Astrocyte of the hippocampus (primary cell): Measurements from ENCODE around the gene PCNA.

Experiments
- DNase-seq: peaks from one replicate; pipeline ENCODE4 v3.0.0; 2011; ENCODE audit warnings: low read depth, low spot score

Gene PCNA

GRCh38 chr20:5119435-5120184 is at the start of gene PCNA:
PCNA (minus strand) TSS chr20:5119958; CDS start chr20:5119798, 160 bp downstream.
- peak; percentile 99 for DNase-seq

- peak; percentile 62 for DNase-seq
These were observed 49.1 kb upstream of the PCNA start for GRCh38 chr20:5168651-5169396.

- no peak for DNase-seq
These were observed 45.2 kb upstream of the PCNA start for GRCh38 chr20:5164645-5165625.

- DNase-seq = no peak
These were observed 41.9 kb upstream of the PCNA start for GRCh38 chr20:5161536-5162164.

- DNase-seq = no peak
These were observed 41.1 kb upstream of the PCNA start for GRCh38 chr20:5160882-5161281.

GRCh38 chr20:5159928-5160327 is 40.2 kb upstream of the PCNA start:
- DNase-seq = no peak

GRCh38 chr20:5156675-5157448 is 37.1 kb upstream of the PCNA start:
- DNase-seq = peak; percentile 27

GRCh38 chr20:5155404-5155803 is 35.6 kb upstream of the PCNA start:
- no peak for DNase-seq

- no peak for DNase-seq
These were observed 34.8 kb upstream of the PCNA start for GRCh38 chr20:5154543-5154925.

- peak; percentile 40 for DNase-seq
These were observed 34.1 kb upstream of the PCNA start for GRCh38 chr20:5153612-5154542.

GRCh38 chr20:5153152-5153467 is 33.4 kb upstream of the PCNA start:
- DNase-seq = no peak

GRCh38 chr20:5150226-5151076 is 30.7 kb upstream of the PCNA start:
- DNase-seq = peak; percentile 58

GRCh38 chr20:5149892-5150225 is 30.1 kb upstream of the PCNA start:
- no peak for DNase-seq

GRCh38 chr20:5148581-5148980 is 28.8 kb upstream of the PCNA start:
- DNase-seq = no peak

- DNase-seq = no peak
These were observed 27.3 kb upstream of the PCNA start for GRCh38 chr20:5146871-5147592.

GRCh38 chr20:5146099-5146668 is 26.4 kb upstream of the PCNA start:
- DNase-seq = no peak

GRCh38 chr20:5145365-5146098 is 25.8 kb upstream of the PCNA start:
- no peak for DNase-seq
